ENCODE data around the gene LHX5.

DNA sequence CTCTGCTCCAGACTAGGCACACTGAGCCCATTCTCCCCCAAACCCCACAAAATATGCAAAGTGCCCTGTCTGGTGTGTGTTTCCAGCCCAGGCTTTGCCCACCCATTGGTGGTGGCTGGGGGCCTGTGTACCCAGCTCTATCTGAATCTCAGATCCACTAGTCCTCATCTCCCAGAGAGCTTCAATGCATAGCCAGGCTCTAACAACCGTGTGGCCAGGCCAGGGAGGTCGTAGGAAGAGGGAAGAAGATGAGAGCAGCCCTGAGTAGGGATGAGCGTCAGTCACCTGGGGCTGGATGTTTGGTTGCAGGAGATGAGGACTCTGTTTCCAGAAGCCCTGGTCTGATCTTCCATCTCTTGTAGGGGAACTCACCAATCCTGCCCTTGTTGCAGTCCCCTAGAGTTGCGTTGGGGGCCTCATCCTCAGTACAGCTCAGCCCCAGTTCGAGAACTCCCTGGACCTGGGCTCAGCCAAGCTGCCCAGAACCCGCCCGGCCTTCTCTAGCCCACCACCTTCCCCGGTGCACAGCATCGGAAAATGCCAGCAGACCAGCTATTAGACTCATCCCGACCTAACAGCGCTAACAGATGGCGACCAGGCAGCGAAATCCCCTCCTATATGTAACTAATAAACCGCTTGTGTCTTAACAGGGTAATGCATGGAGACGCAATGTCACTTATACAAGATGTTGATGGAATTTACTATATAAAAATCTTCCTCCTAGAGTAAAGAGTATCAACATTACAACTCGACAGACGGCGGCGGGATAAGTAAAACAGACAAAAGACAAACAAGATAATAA, 3.2 kb upstream of the LHX5 start:
- TF ChIP-seq, protein P1, sequence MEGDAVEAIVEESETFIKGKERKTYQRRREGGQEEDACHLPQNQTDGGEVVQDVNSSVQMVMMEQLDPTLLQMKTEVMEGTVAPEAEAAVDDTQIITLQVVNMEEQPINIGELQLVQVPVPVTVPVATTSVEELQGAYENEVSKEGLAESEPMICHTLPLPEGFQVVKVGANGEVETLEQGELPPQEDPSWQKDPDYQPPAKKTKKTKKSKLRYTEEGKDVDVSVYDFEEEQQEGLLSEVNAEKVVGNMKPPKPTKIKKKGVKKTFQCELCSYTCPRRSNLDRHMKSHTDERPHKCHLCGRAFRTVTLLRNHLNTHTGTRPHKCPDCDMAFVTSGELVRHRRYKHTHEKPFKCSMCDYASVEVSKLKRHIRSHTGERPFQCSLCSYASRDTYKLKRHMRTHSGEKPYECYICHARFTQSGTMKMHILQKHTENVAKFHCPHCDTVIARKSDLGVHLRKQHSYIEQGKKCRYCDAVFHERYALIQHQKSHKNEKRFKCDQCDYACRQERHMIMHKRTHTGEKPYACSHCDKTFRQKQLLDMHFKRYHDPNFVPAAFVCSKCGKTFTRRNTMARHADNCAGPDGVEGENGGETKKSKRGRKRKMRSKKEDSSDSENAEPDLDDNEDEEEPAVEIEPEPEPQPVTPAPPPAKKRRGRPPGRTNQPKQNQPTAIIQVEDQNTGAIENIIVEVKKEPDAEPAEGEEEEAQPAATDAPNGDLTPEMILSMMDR (IDR thresholded peaks at IDR 0.05) = no peak
- TF ChIP-seq POLR2A (IDR thresholded peaks at IDR 0.05) = no peak

Data from esophagus squamous epithelium (tissue), 4 donors.